HEK293T (cell line): ENCODE measurements around the gene ADM5.

Experiments used
- ARNT ChIP-seq: fragments of 450-650 bp; IDR thresholded peaks from 2 replicates; pipeline ENCODE4 v1.6.1; 2017; ENCODE audit warnings: mild to moderate bottlenecking
- BHLHE40 ChIP-seq: fragments of 450-650 bp; IDR thresholded peaks from 2 replicates; pipeline ENCODE4 v1.6.1; 2016; ENCODE audit warnings: mild to moderate bottlenecking, moderate library complexity, borderline replicate concordance
- CTBP1 ChIP-seq: fragments of 450-650 bp; IDR thresholded peaks from 2 replicates; pipeline ENCODE4 v1.6.1; 2016; ENCODE audit warnings: borderline replicate concordance
- ELF4 ChIP-seq: fragments of 450-650 bp; IDR thresholded peaks from 2 replicates; pipeline ENCODE4 v1.6.1; 2017; ENCODE audit warnings: antibody characterized with exemption
- FOXA1 ChIP-seq: fragments of 450-650 bp; IDR thresholded peaks from 2 replicates; pipeline ENCODE4 v1.6.1; 2016; ENCODE audit warnings: mild to moderate bottlenecking
- FOXK2 ChIP-seq: fragments of 450-650 bp; IDR thresholded peaks from 2 replicates; pipeline ENCODE4 v1.6.1; 2016; ENCODE audit warnings: mild to moderate bottlenecking
- FOXM1 ChIP-seq: fragments of 450-650 bp; IDR thresholded peaks from 2 replicates; pipeline ENCODE4 v1.6.1; 2017; ENCODE audit warnings: mild to moderate bottlenecking, borderline replicate concordance
- HDGF ChIP-seq: fragments of 450-650 bp; IDR thresholded peaks from 2 replicates; pipeline ENCODE4 v1.6.1; 2017; ENCODE audit warnings: antibody characterized with exemption, borderline replicate concordance
- LEF1 ChIP-seq: fragments of 450-650 bp; IDR thresholded peaks from 2 replicates; pipeline ENCODE4 v1.6.1; 2017; ENCODE audit warnings: mild to moderate bottlenecking, borderline replicate concordance
- NFRKB ChIP-seq: fragments of 450-650 bp; IDR thresholded peaks from 2 replicates; pipeline ENCODE4 v1.6.1; 2016; ENCODE audit warnings: mild to moderate bottlenecking, moderate library complexity
- PKNOX1 ChIP-seq: fragments of 450-650 bp; IDR thresholded peaks from 2 replicates; pipeline ENCODE4 v1.6.1; 2016
- SP1 ChIP-seq: fragments of 450-650 bp; IDR thresholded peaks from 2 replicates; pipeline ENCODE4 v1.6.1; 2017
- SUZ12 ChIP-seq: fragments of 450-650 bp; IDR thresholded peaks from 2 replicates; pipeline ENCODE4 v1.6.1; 2016; ENCODE audit warnings: mild to moderate bottlenecking
- ZNF384 ChIP-seq: fragments of 450-650 bp; IDR thresholded peaks from 2 replicates; pipeline ENCODE4 v1.6.1; 2016

- TF ChIP-seq SP1 (no peak), SUZ12 (no peak), NFRKB (no peak), BHLHE40 (no peak), ARNT (no peak), FOXA1 (no peak), FOXM1 (no peak), FOXK2 (no peak), HDGF (no peak), ZNF384 (no peak), PKNOX1 (no peak), LEF1 (no peak), CTBP1 (no peak), ELF4 (no peak)
Measured at GRCh38 chr19:49687566-49688316, 1.7 kb upstream of the ADM5 start.
